ENCODE measurements around the gene ATXN7L3. TPM values are rescaled to one million over a fixed set of nuclear protein-coding genes. Genes with fewer than 3 reads are reported as not detected.

ATXN7L3 gene
- total RNA-seq, 1 experiment from 2014 or later: 93.1 TPM

DNA sequence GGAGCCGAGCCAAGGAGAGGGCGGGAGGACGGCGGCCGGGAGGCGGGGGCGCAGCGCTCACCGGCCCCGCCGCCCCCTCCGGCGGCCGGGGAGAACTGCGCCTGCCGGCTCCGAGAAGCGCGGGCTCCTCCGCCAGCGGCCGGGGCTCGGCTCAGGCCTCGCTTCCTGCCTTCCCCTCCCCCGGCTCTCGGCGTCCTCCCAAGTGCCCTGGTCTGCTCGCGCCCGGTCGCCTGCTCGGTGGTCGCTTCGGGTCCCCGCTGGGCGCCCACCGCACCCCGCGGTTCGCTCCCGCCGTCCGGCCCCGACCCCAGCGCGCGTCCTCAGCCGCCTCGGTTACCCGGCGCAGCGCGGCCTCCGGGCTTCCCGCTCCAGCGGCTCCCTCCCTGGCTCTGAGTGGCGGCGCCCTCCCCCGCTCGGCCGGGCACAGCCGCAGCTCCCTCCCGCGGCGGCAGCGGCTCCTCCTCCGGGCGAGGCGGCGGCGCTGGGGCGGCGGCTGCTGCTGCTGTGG, 19.5 kb upstream of the ATXN7L3 start:
- intact Hi-C loops (cut with micrococcal nuclease; ENCODE audit: unreplicated experiment): no loop called here
- CTCF ChIA-PET: interaction anchor here (0.5 to 1.2 kb wide), 4 partner anchors 13 to 470 kb away, joined by 3 to 8 read pairs (median 4); no protein-coding TSS in a partner anchor
- no TSS peak for BruUV-seq (replicated peaks)
- Mint-ChIP-seq H3K36me3 (ENCODE audit: insufficient read depth, unreplicated experiment) (peaks cover 80% of the 10 kb centered on the region), H3K27me3 (ENCODE audit: unreplicated experiment) (no peaks in the 10 kb centered on the region), H3K4me3 (ENCODE audit: low read depth, unreplicated experiment) (peak overlapping the region; percentile 86), H3K9me3 (ENCODE audit: low read depth, unreplicated experiment) (no peaks in the 10 kb centered on the region), H3K4me1 (ENCODE audit: low read depth, unreplicated experiment) (peaks cover 37% of the 10 kb centered on the region), H3K27ac (ENCODE audit: unreplicated experiment) (no peak overlapping the region)
- peak; percentile 90 for DNase-seq
- TF ChIP-seq CTCF (IDR thresholded peaks at IDR 0.05; ENCODE audit: unreplicated experiment): peak; percentile 77

- Mint-ChIP-seq H3K4me3 (ENCODE audit: low read depth, unreplicated experiment) (peak overlapping the region; percentile 86), H3K9me3 (ENCODE audit: low read depth, unreplicated experiment) (no peaks in the 10 kb centered on the region), H3K36me3 (ENCODE audit: insufficient read depth, unreplicated experiment) (peaks cover 81% of the 10 kb centered on the region), H3K27ac (ENCODE audit: unreplicated experiment) (peak overlapping the region; percentile 8), H3K4me1 (ENCODE audit: low read depth, unreplicated experiment) (peaks cover 32% of the 10 kb centered on the region), H3K27me3 (ENCODE audit: unreplicated experiment) (no peaks in the 10 kb centered on the region)
- CTCF ChIA-PET: interaction anchor here (0.6 to 1.9 kb wide), 11 partner anchors 10 to 139 kb away, joined by 3 to 8 read pairs (median 3); partner anchors contain the start of genes RUNDC3A, SLC25A39 and TMUB2
- DNase-seq: peak; percentile 96
- no TSS peak for BruUV-seq (replicated peaks)
- intact Hi-C loops (cut with micrococcal nuclease; ENCODE audit: unreplicated experiment): no loop called here
- peak; percentile 84 for TF ChIP-seq CTCF (IDR thresholded peaks at IDR 0.05; ENCODE audit: unreplicated experiment)
Measured at GRCh38 chr17:44218344-44219107, 18.8 kb upstream of the ATXN7L3 start.

GRCh38 chr17:44217738-44218343, 18.2 kb upstream of the ATXN7L3 start:
- no TSS peak for BruUV-seq (replicated peaks)
- no peak for DNase-seq
- peak overlapping the region; percentile 86 for H3K4me3 Mint-ChIP-seq (ENCODE audit: low read depth, unreplicated experiment)
- CTCF ChIA-PET: interaction anchor here (0.5 to 1.9 kb wide), 12 partner anchors 11 to 140 kb away, joined by 3 to 8 read pairs (median 4); partner anchors contain the start of genes RUNDC3A, SLC25A39 and TMUB2
- peaks cover 82% of the 10 kb centered on the region for H3K36me3 Mint-ChIP-seq (ENCODE audit: insufficient read depth, unreplicated experiment)
- peak overlapping the region; percentile 8 for H3K27ac Mint-ChIP-seq (ENCODE audit: unreplicated experiment)
- no peaks in the 10 kb centered on the region for H3K9me3 Mint-ChIP-seq (ENCODE audit: low read depth, unreplicated experiment)
- no peak for TF ChIP-seq CTCF (IDR thresholded peaks at IDR 0.05; ENCODE audit: unreplicated experiment)
- peaks cover 25% of the 10 kb centered on the region for H3K4me1 Mint-ChIP-seq (ENCODE audit: low read depth, unreplicated experiment)
- no peaks in the 10 kb centered on the region for H3K27me3 Mint-ChIP-seq (ENCODE audit: unreplicated experiment)
- intact Hi-C loops (cut with micrococcal nuclease; ENCODE audit: unreplicated experiment): no loop called here

- no peak for TF ChIP-seq CTCF (IDR thresholded peaks at IDR 0.05; ENCODE audit: unreplicated experiment)
- Mint-ChIP-seq H3K27me3 (ENCODE audit: unreplicated experiment) (no peaks in the 10 kb centered on the region), H3K27ac (ENCODE audit: unreplicated experiment) (no peak overlapping the region), H3K4me1 (ENCODE audit: low read depth, unreplicated experiment) (peaks cover 17% of the 10 kb centered on the region), H3K36me3 (ENCODE audit: insufficient read depth, unreplicated experiment) (peaks cover 80% of the 10 kb centered on the region), H3K9me3 (ENCODE audit: low read depth, unreplicated experiment) (no peaks in the 10 kb centered on the region), H3K4me3 (ENCODE audit: low read depth, unreplicated experiment) (peak overlapping the region; percentile 86)
- no TSS peak for BruUV-seq (replicated peaks)
- intact Hi-C loops (cut with micrococcal nuclease; ENCODE audit: unreplicated experiment): no loop called here
- CTCF ChIA-PET: interaction anchor here (0.7 to 1.4 kb wide), 2 partner anchors 13 to 15 kb away, joined by 3 to 4 read pairs; no protein-coding TSS in a partner anchor
- no peak for DNase-seq
Measured at GRCh38 chr17:44216694-44217093, 17.0 kb upstream of the ATXN7L3 start.

All from Calu3 (cell line).